ENCODE results near the gene DAB1. TPM values are rescaled to one million over a fixed set of nuclear protein-coding genes. Genes with fewer than 3 reads are reported as not detected.

The DAB1 gene
- total RNA-seq, 1 donor from 2014 or later, result not detected

DNA sequence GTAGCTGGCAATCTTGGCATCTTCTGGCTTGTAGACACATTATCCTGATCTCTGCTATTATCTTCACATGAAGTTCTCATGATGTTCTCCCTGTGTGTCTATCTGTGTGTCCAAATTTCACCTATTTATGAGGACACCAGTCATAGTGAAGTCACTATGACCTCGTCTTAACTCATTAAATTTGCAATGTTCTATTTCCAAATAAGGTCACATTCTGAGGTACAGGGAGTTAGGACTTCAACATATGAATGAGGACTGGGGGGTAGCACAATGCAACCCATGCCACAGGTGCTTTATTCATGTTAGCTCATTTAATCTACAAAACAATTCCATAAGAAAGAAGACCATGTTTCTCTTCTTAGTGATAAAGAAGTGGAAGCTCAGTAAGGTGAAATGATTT, 251.8 kb downstream of the DAB1 start:
- Mint-ChIP-seq H3K27me3 (ENCODE audit: low read depth) (peaks cover 12% of the 10 kb centered on the region), H3K36me3 (ENCODE audit: low read depth) (no peaks in the 10 kb centered on the region), H3K9me3 (ENCODE audit: low read depth) (peaks cover 2% of the 10 kb centered on the region), H3K4me3 (ENCODE audit: unreplicated experiment) (no peak overlapping the region), H3K4me1 (ENCODE audit: low read depth) (no peaks in the 10 kb centered on the region), H3K27ac (ENCODE audit: unreplicated experiment) (no peak overlapping the region)
- TF ChIP-seq, protein P1, sequence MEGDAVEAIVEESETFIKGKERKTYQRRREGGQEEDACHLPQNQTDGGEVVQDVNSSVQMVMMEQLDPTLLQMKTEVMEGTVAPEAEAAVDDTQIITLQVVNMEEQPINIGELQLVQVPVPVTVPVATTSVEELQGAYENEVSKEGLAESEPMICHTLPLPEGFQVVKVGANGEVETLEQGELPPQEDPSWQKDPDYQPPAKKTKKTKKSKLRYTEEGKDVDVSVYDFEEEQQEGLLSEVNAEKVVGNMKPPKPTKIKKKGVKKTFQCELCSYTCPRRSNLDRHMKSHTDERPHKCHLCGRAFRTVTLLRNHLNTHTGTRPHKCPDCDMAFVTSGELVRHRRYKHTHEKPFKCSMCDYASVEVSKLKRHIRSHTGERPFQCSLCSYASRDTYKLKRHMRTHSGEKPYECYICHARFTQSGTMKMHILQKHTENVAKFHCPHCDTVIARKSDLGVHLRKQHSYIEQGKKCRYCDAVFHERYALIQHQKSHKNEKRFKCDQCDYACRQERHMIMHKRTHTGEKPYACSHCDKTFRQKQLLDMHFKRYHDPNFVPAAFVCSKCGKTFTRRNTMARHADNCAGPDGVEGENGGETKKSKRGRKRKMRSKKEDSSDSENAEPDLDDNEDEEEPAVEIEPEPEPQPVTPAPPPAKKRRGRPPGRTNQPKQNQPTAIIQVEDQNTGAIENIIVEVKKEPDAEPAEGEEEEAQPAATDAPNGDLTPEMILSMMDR (IDR thresholded peaks at IDR 0.05), result no peak
- DNase-seq (ENCODE audit: low spot score), result no peak

DNA sequence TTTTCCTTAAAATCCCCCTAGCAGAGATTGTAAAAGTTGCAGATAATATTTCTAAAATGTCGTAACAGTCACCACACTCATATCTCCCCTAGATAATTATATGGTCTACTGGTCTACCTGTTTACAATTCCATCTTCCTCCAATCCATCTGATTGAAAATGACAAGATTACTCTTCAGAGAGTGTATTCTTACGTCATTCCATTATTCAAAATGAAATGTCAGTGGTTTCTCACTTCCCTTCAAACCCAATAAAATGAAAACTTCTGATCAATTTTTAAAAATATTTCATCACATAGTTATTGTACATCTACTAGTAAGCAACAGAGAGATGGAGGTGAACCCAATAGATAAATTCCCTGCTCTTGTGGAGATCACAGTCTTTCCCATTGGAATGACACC, 255.9 kb downstream of the DAB1 start:
- DNase-seq (ENCODE audit: low spot score), result no peak
- TF ChIP-seq, protein P1 (IDR thresholded peaks at IDR 0.05), result no peak
- no peak overlapping the region for H3K27ac Mint-ChIP-seq (ENCODE audit: unreplicated experiment)
- H3K9me3 Mint-ChIP-seq (ENCODE audit: low read depth), result no peaks in the 10 kb centered on the region
- H3K4me1 Mint-ChIP-seq (ENCODE audit: low read depth), result no peaks in the 10 kb centered on the region
- H3K4me3 Mint-ChIP-seq (ENCODE audit: unreplicated experiment), result no peak overlapping the region
- H3K36me3 Mint-ChIP-seq (ENCODE audit: low read depth), result no peaks in the 10 kb centered on the region
- peaks cover 15% of the 10 kb centered on the region for H3K27me3 Mint-ChIP-seq (ENCODE audit: low read depth)

DNA sequence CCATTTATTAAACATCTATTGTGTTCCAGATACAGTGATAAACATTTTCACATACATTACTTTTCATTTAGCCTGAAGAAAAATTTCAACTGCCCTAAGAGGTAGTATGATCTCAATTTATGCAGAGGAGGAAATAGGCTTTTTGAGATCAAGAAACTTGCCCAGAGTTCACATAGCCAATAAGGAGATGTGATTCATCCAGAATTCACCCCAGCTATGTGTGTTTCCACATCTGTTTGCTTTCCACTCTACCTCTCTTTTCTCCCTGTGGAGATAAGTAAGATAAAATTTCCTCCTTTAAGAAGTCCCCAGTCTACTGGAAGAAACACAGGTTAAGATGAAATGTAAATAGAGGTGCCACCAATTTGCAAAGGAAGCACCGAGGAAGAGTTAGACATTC, 258.3 kb downstream of the DAB1 start:
- Mint-ChIP-seq H3K4me3 (ENCODE audit: unreplicated experiment) (no peak overlapping the region), H3K9me3 (ENCODE audit: low read depth) (no peaks in the 10 kb centered on the region), H3K36me3 (ENCODE audit: low read depth) (no peaks in the 10 kb centered on the region), H3K27ac (ENCODE audit: unreplicated experiment) (no peak overlapping the region), H3K27me3 (ENCODE audit: low read depth) (peaks cover 19% of the 10 kb centered on the region), H3K4me1 (ENCODE audit: low read depth) (no peaks in the 10 kb centered on the region)
- TF ChIP-seq, protein P1 (IDR thresholded peaks at IDR 0.05), result no peak
- no peak for DNase-seq (ENCODE audit: low spot score)

DNA sequence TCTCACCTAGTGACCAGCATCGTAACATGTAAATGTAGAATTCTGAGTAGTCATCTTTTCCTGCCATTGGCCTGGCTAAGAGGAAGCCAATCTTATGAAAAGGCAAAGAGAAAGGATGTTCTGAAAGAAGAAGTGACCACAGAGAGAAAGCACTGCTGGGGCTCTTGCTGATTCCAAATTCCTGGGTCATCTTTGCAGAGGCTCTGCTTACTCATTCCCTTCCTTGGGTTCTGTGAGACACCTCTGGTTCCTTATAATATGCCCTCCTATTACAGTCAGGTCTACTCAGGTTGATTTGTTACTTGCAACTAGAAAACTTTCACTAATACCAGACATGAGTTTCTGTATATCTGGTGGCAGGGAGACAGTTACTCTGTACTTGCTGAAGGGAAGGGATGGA, 259.3 kb downstream of the DAB1 start:
- DNase-seq (ENCODE audit: low spot score), result no peak
- H3K4me1 Mint-ChIP-seq (ENCODE audit: low read depth), result no peaks in the 10 kb centered on the region
- no peak overlapping the region for H3K27ac Mint-ChIP-seq (ENCODE audit: unreplicated experiment)

DNA sequence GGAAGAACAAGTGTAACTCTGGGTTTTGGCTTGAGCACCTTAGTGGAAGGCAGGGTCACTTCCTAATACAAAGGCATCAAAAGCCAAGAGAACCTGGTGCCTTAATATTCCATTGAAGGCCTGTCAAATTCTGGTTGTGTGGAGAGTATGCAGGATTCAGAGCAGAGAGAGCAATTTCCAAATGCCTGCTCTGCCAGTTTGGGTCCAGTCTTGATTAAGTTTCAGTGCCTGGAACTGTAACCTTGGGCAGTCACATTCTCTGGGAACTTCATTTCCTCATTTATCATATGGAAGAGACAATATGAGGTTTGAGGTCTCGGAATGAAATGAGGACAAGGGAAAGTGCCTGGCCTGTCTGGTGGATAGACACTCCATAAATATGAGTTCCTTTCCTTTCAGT, 260.1 kb downstream of the DAB1 start:
- Mint-ChIP-seq H3K36me3 (ENCODE audit: low read depth) (no peaks in the 10 kb centered on the region), H3K4me1 (ENCODE audit: low read depth) (peaks cover 2% of the 10 kb centered on the region), H3K27me3 (ENCODE audit: low read depth) (peaks cover 19% of the 10 kb centered on the region), H3K9me3 (ENCODE audit: low read depth) (no peaks in the 10 kb centered on the region), H3K4me3 (ENCODE audit: unreplicated experiment) (no peak overlapping the region), H3K27ac (ENCODE audit: unreplicated experiment) (no peak overlapping the region)
- TF ChIP-seq, protein P1 (IDR thresholded peaks at IDR 0.05), result no peak
- DNase-seq (ENCODE audit: low spot score), result no peak

More for the DNA sequence above, 259.3 kb downstream of the DAB1 start:
- no peak overlapping the region for H3K4me3 Mint-ChIP-seq (ENCODE audit: unreplicated experiment)
- peaks cover 19% of the 10 kb centered on the region for H3K27me3 Mint-ChIP-seq (ENCODE audit: low read depth)
- no peaks in the 10 kb centered on the region for H3K9me3 Mint-ChIP-seq (ENCODE audit: low read depth)
- no peaks in the 10 kb centered on the region for H3K36me3 Mint-ChIP-seq (ENCODE audit: low read depth)
- TF ChIP-seq, protein P1 (IDR thresholded peaks at IDR 0.05), result no peak
